ENCODE measurements around the gene KLHL2. TPM values are rescaled to one million over a fixed set of nuclear protein-coding genes. Genes with fewer than 3 reads are reported as not detected.
"Not testable (repeated sequence)": the region's sequence is repeated elsewhere in the genome, so short reads cannot be mapped to it uniquely, and the experiment has no call there.

KLHL2 gene
- total RNA-seq, 1 donor from 2014 or later = 35.6 TPM

- DNase-seq = no peak
These were observed 3.6 kb upstream of the KLHL2 start for GRCh38 chr4:165203541-165204461.

- DNase-seq = peak; percentile 38
These were observed 2.9 kb upstream of the KLHL2 start for GRCh38 chr4:165204462-165204830.

- DNase-seq = peak; percentile 56
These were observed 338 bp upstream of the KLHL2 start for GRCh38 chr4:165207016-165207430.

- DNase-seq = no peak
These were observed 876 bp downstream of the KLHL2 start for GRCh38 chr4:165208221-165208652.

GRCh38 chr4:165208741-165209388 lies 1.5 kb downstream of the KLHL2 start:
- peak; percentile 41 for DNase-seq

GRCh38 chr4:165209796-165210195 lies 2.4 kb downstream of the KLHL2 start:
- no peak for DNase-seq

- no peak for DNase-seq
These were observed 3.2 kb downstream of the KLHL2 start for GRCh38 chr4:165210566-165210965.

- not testable (repeated sequence) for DNase-seq
These were observed 5.3 kb downstream of the KLHL2 start for GRCh38 chr4:165212647-165213046.

GRCh38 chr4:165213404-165213803 lies 6.0 kb downstream of the KLHL2 start:
- peak; percentile 18 for DNase-seq

- peak; percentile 23 for DNase-seq
These were observed 6.8 kb downstream of the KLHL2 start for GRCh38 chr4:165213991-165214709.

GRCh38 chr4:165215034-165215751 lies 7.8 kb downstream of the KLHL2 start:
- DNase-seq = peak; percentile 83

- peak; percentile 62 for DNase-seq
These were observed 8.6 kb downstream of the KLHL2 start for GRCh38 chr4:165215761-165216487.

- DNase-seq = no peak
These were observed 10.0 kb downstream of the KLHL2 start for GRCh38 chr4:165217325-165217724.

- peak; percentile 27 for DNase-seq
These were observed 13.9 kb downstream of the KLHL2 start for GRCh38 chr4:165221306-165221705.

- DNase-seq = peak; percentile 79
These were observed 14.8 kb downstream of the KLHL2 start for GRCh38 chr4:165221993-165222650.

GRCh38 chr4:165222651-165222994 lies 15.3 kb downstream of the KLHL2 start:
- DNase-seq = peak; percentile 94

- not testable (repeated sequence) for DNase-seq
These were observed 20.0 kb downstream of the KLHL2 start for GRCh38 chr4:165227401-165227800.

- peak; percentile 33 for DNase-seq
These were observed 22.3 kb downstream of the KLHL2 start for GRCh38 chr4:165229490-165230200.

- not testable (repeated sequence) for DNase-seq
These were observed 25.5 kb downstream of the KLHL2 start for GRCh38 chr4:165232623-165233433.

GRCh38 chr4:165234766-165235165 lies 27.4 kb downstream of the KLHL2 start:
- DNase-seq = no peak

Data from dermis blood vessel endothelial cell (primary cell).